Activated naive CD4-positive, alpha-beta T cell treated with anti-CD3 and anti-CD28 coated beads, Interleukin-2, amount 50 U/mL, for 16 hours (primary cell): ENCODE data around the gene HLA-DPA1.

Experiments used
- DNase-seq: peaks from one replicate; pipeline ENCODE4 v3.0.0-alpha.2; 2020

HLA-DPA1 gene

DNA sequence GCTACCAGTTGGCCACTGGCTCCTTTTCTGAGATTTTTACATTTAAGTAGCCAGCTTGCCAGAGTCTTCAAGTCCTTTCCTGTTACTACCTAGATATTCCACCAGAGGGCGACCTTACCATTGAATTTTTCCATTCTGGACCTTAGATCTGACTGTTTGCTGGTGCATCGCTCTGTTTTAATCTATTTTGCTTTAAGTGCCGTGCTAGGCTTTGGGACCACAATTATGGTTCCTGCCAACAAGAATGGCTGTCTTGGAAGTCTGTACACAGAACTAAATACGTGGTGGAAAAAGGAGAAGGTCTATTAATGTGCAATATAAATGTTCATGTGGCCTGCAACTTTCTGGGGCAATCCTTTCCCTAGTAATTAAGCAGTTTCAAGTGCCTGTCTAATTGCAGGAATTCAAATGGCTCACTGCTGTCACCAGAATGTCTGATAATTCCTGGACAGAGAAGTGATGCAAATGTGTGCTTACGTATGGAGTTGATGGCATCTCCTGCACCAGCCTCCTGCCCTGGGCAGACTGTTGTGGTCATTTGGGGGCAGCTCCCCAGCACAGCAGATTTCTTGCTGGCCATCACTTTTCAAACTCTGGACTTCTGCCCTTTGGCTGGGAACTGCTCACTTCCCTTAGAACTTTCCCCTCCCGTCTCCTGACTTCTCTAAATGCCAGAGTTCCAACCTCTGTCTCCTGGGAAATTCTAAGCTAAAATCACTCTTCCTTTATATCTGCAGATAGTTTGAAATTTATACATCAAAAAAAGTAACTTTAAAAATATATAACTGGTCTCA, 58.4 kb downstream of the HLA-DPA1 start:
- DNase-seq = no peak
